Pancreas (tissue), 10 donors: ENCODE data around the gene CDC42EP5. TPM values are rescaled to one million over a fixed set of nuclear protein-coding genes. Genes with fewer than 3 reads are reported as not detected.
A peak's percentile ranks its signal among the peaks of the same experiment; 100 is the strongest.

Source experiments
- ATAC-seq, 4 donors: fragments of 200-7000 bp; cut with Tn5 transposase; one replicate each; pipeline versions ENCODE4 v1.8.0 to v1.9.1; 2020; ENCODE audit warnings: mild to moderate bottlenecking in 4 of 4, moderate library complexity in 4 of 4
- DNase-seq, 6 donors: peaks; one replicate each; pipeline ENCODE4 v3.0.0-alpha.2; 2020
- FAIRE-seq: peaks from 2 replicates; lab custom pipeline; 2012; peaks lifted over from hg19 to GRCh38; lab: Jason Lieb, UNC
- H3K27ac ChIP-seq, 4 donors: fragments of 200-600 bp; sonication (generic); 1 replicate in 3 of 4; 2 replicates in 1 of 4; pipeline versions ENCODE4 v1.5.0 to v1.8.0; 2020
- H3K27me3 ChIP-seq, 4 donors: fragments of 200-600 bp; one replicate each; pipeline ENCODE4 v1.8.0; 2021
- H3K36me3 ChIP-seq, 3 donors: fragments of 200-600 bp; sonication (generic) in 1 of 3; one replicate each; pipeline versions ENCODE4 v1.5.0 to v1.8.0; 2020 to 2021
- H3K4me1 ChIP-seq, 3 donors: fragments of 200-600 bp; one replicate each; pipeline ENCODE4 v1.8.0; 2021
- H3K4me3 ChIP-seq, 4 donors: fragments of 200-600 bp; sonication (generic) in 2 of 4; one replicate each; pipeline versions ENCODE4 v1.5.0 to v1.8.0; 2020 to 2021
- H3K9me3 ChIP-seq, 4 donors: fragments of 200-600 bp; one replicate each; pipeline ENCODE4 v1.8.0; 2021
- CTCF ChIP-seq, 4 donors: fragments of 200-600 bp; sonication (generic) in 3 of 4; IDR thresholded peaks; one replicate each; pipeline versions ENCODE4 v1.5.0 to v1.8.0; 2021; ENCODE audit warnings: antibody characterized with exemption in 4 of 4
- WGBS, 2 donors: extraction: QIAGEN DNeasy Blood & Tissue Kit; methylation state at CpG; one replicate each; pipeline ENCODE4 v1.1.7; 2013; 5-methylcytosine and 5-hydroxymethylcytosine counted together
- intact Hi-C, 3 donors: fragments of 100-400 bp; cut with DNase I; formaldehyde crosslinking; loops; one replicate each; pipeline versions ENCODE4 v1.11.1 to v1.14.2; 2022
- polyA plus RNA-seq, 2 donors: library from polyadenylated mRNA; stranded (reverse); fragments of 200-250 nt; gene quantifications; one replicate each; pipeline ENCODE4 v1.2.3, GENCODE V29; 2013
- total RNA-seq, 6 donors: library from RNA; stranded (reverse); fragmentation: NEBNext Ultra II Directional in 4 of 6; extraction: Animal tissue kit (Norgen Biotek cat#: 25700) in 4 of 6; gene quantifications; one replicate each; pipeline versions ENCODE4 v1.2.1 to v1.2.4, GENCODE V29; 2021 to 2023
- donor health status: healthy with polysubstance abuse.
- donor health status: DM: no; HTN: no; CAD: no; lungs with moderate emphysema.
- donor health status: DM: no; HTN: no; CAD: no.
- donor health status: control.
- donor health status: control.
- donor health status: Bipolar disorder and iron deficiency.
- donor health status: DM: yes; HTN: yes; CAD: no.
- donor health status: DM: no; HTN: no; CAD: no.
- donor health status: DM: no; HTN: no; CAD: no.
- donor health status: DM: yes; HTN: yes; CAD: no.

Gene CDC42EP5, protein sequence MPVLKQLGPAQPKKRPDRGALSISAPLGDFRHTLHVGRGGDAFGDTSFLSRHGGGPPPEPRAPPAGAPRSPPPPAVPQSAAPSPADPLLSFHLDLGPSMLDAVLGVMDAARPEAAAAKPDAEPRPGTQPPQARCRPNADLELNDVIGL
- 10 to 100 TPM in 4 of 6 donors, 1 to 10 TPM in 2; 8.2 to 48.0 (median 20.4) TPM for total RNA-seq
- 10 to 100 TPM in 1 of 2 donors, 1 to 10 TPM in 1; 7.5 to 15.1 TPM for polyA plus RNA-seq

DNA sequence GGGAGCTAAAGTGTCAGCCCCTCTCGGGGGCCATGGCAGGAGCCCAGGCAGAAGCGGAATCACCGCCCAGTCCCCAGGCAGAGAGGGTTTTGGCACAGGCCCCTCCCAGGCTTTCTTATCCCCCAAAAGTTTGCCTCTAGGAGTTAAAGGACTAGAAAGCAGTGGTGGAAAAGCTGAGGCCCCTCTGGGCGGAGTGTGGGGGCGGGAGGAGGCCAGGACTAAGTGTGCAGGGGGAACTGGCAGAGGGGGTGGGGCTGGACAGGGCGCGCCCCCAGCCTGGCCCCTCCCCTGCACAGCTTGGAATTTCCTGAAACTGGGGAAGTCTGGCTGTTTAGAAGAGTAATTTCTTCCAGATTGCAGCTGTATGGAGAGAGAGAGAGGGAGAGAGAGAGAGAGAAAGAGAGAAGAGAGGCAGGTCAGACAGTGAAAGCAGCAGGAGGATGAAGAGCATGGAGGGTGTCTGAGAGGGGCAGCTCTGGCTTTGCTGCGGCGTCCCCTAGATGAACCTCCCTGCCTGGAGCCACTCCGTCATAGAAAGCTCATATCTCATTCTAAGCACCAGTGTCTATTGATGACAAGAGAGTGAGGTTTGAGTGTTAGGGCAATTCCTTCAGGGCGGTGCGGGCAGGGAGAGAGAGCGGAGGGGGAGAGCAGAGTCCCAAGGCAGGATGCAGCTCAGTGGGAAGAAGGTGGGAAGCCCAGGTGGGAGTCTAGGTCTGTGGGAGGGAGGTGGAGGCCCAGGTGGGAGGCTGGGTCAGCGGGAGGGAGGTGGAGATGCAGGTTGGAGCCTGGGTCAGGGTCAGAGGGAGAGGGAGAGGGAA, at the start of gene CDC42EP5:
Gene CDC42EP5, minus strand, starts transcription at position 226 of the 821 bp plus-strand sequence. CDS start 7,749 bp downstream, outside the sequence.
- peak within 1 kb of the TSS in 3 of 4 donors; percentile 22 to 73 (median 58) for H3K27ac ChIP-seq
- ATAC-seq (peak; percentile 19 to 80 (median 72)), FAIRE-seq (no peak), DNase-seq (peak in 3 of 6 donors; percentile 40 to 72 (median 54))
- peak within 1 kb of the TSS in 2 of 4 donors; percentile 8 to 42 for H3K4me3 ChIP-seq
- TF ChIP-seq CTCF (IDR thresholded peaks at IDR 0.05): no peak
- no peaks in the 10 kb centered on the region for H3K27me3 ChIP-seq
- peaks cover 12 to 24% (median 20%) of the 10 kb centered on the region in 3 donors for H3K4me1 ChIP-seq
- intact Hi-C loops: no loop called here
- no peaks in the 10 kb centered on the region for H3K9me3 ChIP-seq
- 31 to 52% methylated on average over 14 of the region's 14 CpGs for WGBS, 2 donors
- H3K36me3 ChIP-seq: no peaks in the 10 kb centered on the region

DNA sequence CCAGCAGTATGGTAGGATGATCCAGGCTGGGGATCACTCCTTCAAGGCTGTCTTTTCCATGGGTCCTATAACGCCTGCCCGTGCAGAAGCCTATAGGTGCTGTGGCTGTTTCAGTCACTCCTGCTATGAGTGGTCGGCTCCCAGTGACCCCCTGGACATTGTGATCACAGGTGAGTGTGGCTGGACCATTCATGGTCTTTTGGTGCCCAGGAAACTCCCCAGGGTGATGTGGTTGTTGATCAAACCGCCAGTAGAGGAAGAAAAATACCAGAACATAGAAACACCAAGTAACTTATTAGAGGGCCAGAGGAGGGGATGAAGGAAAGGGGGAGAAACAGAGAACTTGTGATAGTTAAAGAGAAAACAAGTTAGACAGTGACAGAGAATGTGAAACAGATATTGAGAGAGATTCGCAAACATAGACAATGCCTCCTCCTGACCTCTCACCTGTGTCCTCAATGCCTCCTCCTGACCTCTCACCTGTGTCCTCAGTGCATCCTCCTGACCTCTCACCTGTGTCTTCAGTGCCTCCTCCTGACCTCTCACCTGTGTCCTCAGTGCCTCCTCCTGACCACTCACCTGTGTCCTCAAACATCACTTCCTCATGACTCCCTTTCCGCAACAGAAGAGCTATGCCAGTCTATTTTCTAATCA, 48.9 kb upstream of the CDC42EP5 start:
- ATAC-seq: no peak
- no peak for FAIRE-seq
- Histone ChIP-seq H3K27ac (no peak overlapping the region), H3K27me3 (no peaks in the 10 kb centered on the region), H3K4me3 (no peak overlapping the region), H3K4me1 (no peaks in the 10 kb centered on the region), H3K9me3 (no peaks in the 10 kb centered on the region), H3K36me3 (no peaks in the 10 kb centered on the region)
- TF ChIP-seq CTCF (IDR thresholded peaks at IDR 0.05): no peak
- 58 to 69% methylated on average over 6 of the region's 6 CpGs for WGBS, 2 donors
- no peak for DNase-seq
- intact Hi-C loops: no loop called here

DNA sequence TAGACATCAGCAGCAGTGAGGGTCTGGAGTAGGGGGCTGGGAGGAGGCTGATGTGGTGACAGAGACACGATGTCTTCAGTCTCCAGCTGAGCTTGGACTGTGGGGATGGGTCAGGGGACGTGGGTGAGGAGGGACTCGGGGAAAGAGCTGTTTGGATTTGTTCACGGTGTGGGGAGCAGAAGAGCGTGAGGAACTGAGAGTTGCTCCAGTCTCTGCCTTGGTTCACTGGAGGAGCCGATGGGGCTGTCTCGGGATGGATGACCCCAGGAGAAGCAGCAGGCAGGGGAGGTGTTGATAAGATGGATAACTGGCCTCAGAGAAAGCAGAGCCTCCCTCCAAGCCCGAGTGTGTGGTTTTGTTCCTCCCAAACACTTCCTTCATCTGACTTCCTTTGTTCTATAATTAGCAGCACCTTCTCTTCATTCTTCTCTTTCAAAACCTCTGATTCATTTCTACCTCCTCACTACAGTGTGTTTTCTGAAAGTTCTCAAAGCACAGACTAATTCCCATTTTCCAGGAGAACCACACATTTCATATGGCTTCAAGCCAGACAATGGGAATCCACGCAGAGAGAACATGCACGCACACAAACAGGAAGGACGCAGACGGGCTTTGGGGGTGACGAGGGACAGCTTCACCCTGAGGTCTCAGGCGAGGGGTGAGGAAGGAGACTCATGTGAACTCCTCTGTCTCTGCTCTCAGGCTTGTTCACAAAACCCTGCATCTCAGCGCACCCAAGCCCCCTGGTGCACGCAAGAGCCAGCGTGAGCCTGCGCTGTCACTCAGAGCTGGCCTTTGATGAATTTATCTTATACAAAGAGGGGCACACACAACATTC, 48.1 kb upstream of the CDC42EP5 start:
- Histone ChIP-seq H3K36me3 (no peaks in the 10 kb centered on the region), H3K4me1 (no peaks in the 10 kb centered on the region), H3K9me3 (no peaks in the 10 kb centered on the region), H3K27me3 (no peaks in the 10 kb centered on the region), H3K4me3 (no peak overlapping the region), H3K27ac (no peak overlapping the region)
- DNase-seq (no peak), FAIRE-seq (no peak), ATAC-seq (no peak)
- intact Hi-C loops: no loop called here
- TF ChIP-seq CTCF (IDR thresholded peaks at IDR 0.05): no peak
- 37 to 51% methylated on average over 18 of the region's 18 CpGs for WGBS, 2 donors

DNA sequence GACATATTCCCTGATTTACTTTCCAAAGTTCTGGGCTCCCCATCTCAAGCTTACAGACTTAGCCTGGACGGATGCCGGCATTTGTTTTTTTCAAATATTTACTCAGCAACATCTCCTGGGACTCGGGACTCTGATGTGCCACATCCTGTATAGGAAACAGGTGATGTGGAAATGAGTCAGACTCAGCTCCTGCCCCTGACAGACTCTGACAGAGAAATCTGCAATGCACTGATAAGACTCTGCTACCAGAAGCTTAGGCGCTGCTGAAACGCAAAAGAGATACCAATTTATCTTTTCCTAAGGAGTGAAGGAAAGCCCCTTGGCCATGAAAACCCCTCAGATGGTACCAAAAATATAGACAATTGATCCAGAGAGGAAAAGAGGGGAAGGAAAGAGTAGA, 45.7 kb upstream of the CDC42EP5 start:
- FAIRE-seq: no peak
- H3K27ac ChIP-seq: no peak overlapping the region
- H3K36me3 ChIP-seq: no peaks in the 10 kb centered on the region
- no peaks in the 10 kb centered on the region for H3K27me3 ChIP-seq
- no peak for ATAC-seq
- intact Hi-C loops: no loop called here
- TF ChIP-seq CTCF (IDR thresholded peaks at IDR 0.05): no peak
- no peak for DNase-seq
- H3K9me3 ChIP-seq: no peaks in the 10 kb centered on the region
- no peak overlapping the region for H3K4me3 ChIP-seq
- no peaks in the 10 kb centered on the region for H3K4me1 ChIP-seq
- WGBS, 2 donors: 46 to 56% methylated on average over 5 of the region's 5 CpGs
